Measurements from ENCODE around the gene CCM2L. TPM values are rescaled to one million over a fixed set of nuclear protein-coding genes. Genes with fewer than 3 reads are reported as not detected.

Gene CCM2L
- total and polyA plus RNA-seq, 2 of the 8 experiments (the other 6 are each of a cell fraction or from before 2014, with no cell fraction given), result 5.5 to 15.8 TPM

GRCh38 chr20:32075534-32075933 is 65.3 kb downstream of the CCM2L start:
- H3K18ac ChIP-seq (ENCODE audit: extremely low read depth, low read length), result no peak overlapping the region
- H4K5ac ChIP-seq (ENCODE audit: insufficient read length, low read depth, low read length), result no peak overlapping the region
- 88% methylated on average over 1 of the region's 1 CpG; no CpG with 5 or more reads in 1 of the 2 experiments for WGBS, 2 experiments (ENCODE audit: extremely low coverage in 1 of 2, insufficient coverage in 1 of 2, insufficient read length in 1 of 2, insufficient replicate concordance in 2 of 2, low coverage in 1 of 2, low lambda C conversion rate in 2 of 2, missing lambda C conversion rate in 1 of 2)
- no peaks in the 10 kb centered on the region for H3K79me2 ChIP-seq (ENCODE audit: control insufficient read depth in 1 of 2, insufficient read depth in 2 of 2, low read length in 2 of 2)
- no peak overlapping the region for H2BK15ac ChIP-seq (ENCODE audit: low read length)
- H3K14ac ChIP-seq (ENCODE audit: insufficient read length), result no peak overlapping the region
- peaks cover 0 to 3% (median 0%) of the 10 kb centered on the region in 4 experiments; a peak in 3 of 7 replicates for H3K4me1 ChIP-seq (replicated peaks in 1 of 4; ENCODE audit: control insufficient read depth in 3 of 4, insufficient read depth in 4 of 4, low read length in 3 of 4)
- H2AFZ ChIP-seq (ENCODE audit: low read length), result no peak overlapping the region
- H3K23me2 ChIP-seq (ENCODE audit: low read depth, low read length), result no peaks in the 10 kb centered on the region
- no peak overlapping the region for H3K4me3 ChIP-seq (ENCODE audit: extremely low read depth in 1 of 4, insufficient read depth in 2 of 4, low read depth in 3 of 4, low read length in 4 of 4)
- no peak overlapping the region for H4K91ac ChIP-seq (replicated peaks; ENCODE audit: insufficient read length, low read length)
- H4K8ac ChIP-seq (ENCODE audit: extremely low read depth, insufficient read depth, low read length), result no peak overlapping the region
- H2BK120ac ChIP-seq (replicated peaks; ENCODE audit: low read depth, low read length), result no peak overlapping the region
- H3K27me3 ChIP-seq (replicated peaks in 1 of 4; ENCODE audit: control insufficient read depth in 3 of 4, extremely low read depth in 1 of 4, insufficient read depth in 3 of 4, low read length in 3 of 4), result no peaks in the 10 kb centered on the region
- no peak overlapping the region for H2BK20ac ChIP-seq (ENCODE audit: low read length)
- no peak overlapping the region for H3K23ac ChIP-seq (ENCODE audit: insufficient read length)
- H2BK5ac ChIP-seq (ENCODE audit: low read depth, low read length), result no peak overlapping the region
- H3K56ac ChIP-seq (replicated peaks; ENCODE audit: insufficient read length, low read depth, low read length), result no peak overlapping the region
- no peaks in the 10 kb centered on the region for H4K20me1 ChIP-seq (replicated peaks in 1 of 2; ENCODE audit: control insufficient read depth in 1 of 2, insufficient read depth in 2 of 2, low read length in 2 of 2)
- DNase-seq (ENCODE audit: low read depth in 1 of 2, low spot score in 2 of 2), result no peak
- no peak overlapping the region for H3K9ac ChIP-seq (replicated peaks in 1 of 4; ENCODE audit: extremely low read depth in 1 of 4, low read depth in 3 of 4, low read length in 3 of 4)
- no peak overlapping the region for H2AK5ac ChIP-seq (ENCODE audit: low read depth, low read length)
- no peak overlapping the region for H3K4ac ChIP-seq (replicated peaks; ENCODE audit: insufficient read length, low read depth, low read length)
- no peaks in the 10 kb centered on the region for H3K79me1 ChIP-seq (ENCODE audit: low read depth, low read length)
- H3K36me3 ChIP-seq (ENCODE audit: control insufficient read depth in 2 of 4, insufficient read depth in 4 of 4, low read length in 3 of 4), result no peaks in the 10 kb centered on the region
- H3K27ac ChIP-seq (ENCODE audit: low read depth, low read length), result no peak overlapping the region
- H2BK12ac ChIP-seq (ENCODE audit: low read depth, low read length), result no peak overlapping the region
- no peaks in the 10 kb centered on the region for H3K9me3 ChIP-seq (ENCODE audit: insufficient read depth in 2 of 2, low read depth in 1 of 2, low read length in 1 of 2)
- CTCF ChIA-PET (ENCODE audit: partially characterized antibody), result interaction anchor here (1.0 to 1.3 kb wide), 5 partner anchors 17 to 115 kb away, joined by 3 to 5 read pairs (median 4); no protein-coding TSS in a partner anchor
- no peak for FAIRE-seq
- no peak overlapping the region for H3K4me2 ChIP-seq (ENCODE audit: insufficient read depth in 1 of 2, low read depth in 2 of 2, low read length in 2 of 2)
- POLR2A ChIA-PET (ENCODE audit: partially characterized antibody), result no interaction called here
- TF ChIP-seq HDAC2 (IDR thresholded peaks at IDR 0.05; ENCODE audit: borderline replicate concordance in 1 of 2, low read depth in 2 of 2, low read length in 2 of 2) (no peak), EP300 (IDR thresholded peaks at IDR 0.05; ENCODE audit: borderline replicate concordance in 1 of 2, low read depth in 2 of 2, low read length in 2 of 2) (no peak), YY1 (IDR thresholded peaks at IDR 0.05; ENCODE audit: low read depth, low read length) (no peak), HDAC6 (IDR thresholded peaks at IDR 0.05; ENCODE audit: low read depth, low read length) (no peak)
